Measurements from ENCODE around the gene HK1. TPM values are rescaled to one million over a fixed set of nuclear protein-coding genes. Genes with fewer than 3 reads are reported as not detected.

HK1 gene
- total RNA-seq, 2 donors from 2014 or later, result 73.3 to 83.3 TPM

DNA sequence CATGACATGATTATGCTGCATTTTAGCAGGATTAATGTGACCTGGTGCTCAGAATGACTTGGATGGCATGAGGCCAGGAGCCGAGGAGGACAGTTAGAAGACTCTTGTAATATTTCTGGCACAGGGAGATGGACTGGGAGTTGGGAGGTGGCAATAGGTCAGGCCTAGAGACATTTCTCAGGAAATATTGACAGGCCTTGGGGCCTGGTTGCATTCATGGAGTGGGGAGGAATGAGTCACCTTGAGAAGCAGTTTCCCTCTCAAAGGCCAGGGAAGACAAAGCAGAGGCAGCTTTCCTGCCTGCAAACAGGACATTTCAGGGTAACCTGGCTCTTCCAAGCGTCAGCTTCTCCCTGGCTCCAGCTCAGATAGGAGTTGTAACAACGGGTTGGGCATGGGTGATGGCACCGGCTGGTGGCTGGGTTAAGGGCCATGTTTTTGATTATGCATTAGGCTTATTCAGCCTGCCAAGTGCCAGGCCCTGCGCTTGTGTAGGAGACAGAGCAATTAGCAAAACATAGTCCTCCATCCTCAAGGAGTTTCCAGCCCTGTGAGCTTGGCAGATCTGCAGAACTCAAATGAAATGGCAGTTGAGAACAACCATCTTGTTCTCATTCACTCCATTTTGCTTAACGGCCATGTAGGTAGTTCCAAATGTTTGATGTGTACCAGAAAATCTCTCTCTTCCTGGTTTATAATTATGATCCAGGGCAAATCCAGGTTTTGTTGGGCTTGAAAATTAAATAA lies 38.2 kb downstream of the HK1 start:
- Histone ChIP-seq H3K9ac (ENCODE audit: low read depth in 2 of 2, low read length in 2 of 2) (no peak overlapping the region), H3K9me3 (no peaks in the 10 kb centered on the region), H3K4me3 (no peak overlapping the region), H3K4me1 (peaks cover 12% of the 10 kb centered on the region), H3K27me3 (no peaks in the 10 kb centered on the region), H3K36me3 (no peaks in the 10 kb centered on the region), H3K27ac (peak overlapping the region; percentile 96)
- DNase-seq, result no peak
- TF ChIP-seq, protein P1, sequence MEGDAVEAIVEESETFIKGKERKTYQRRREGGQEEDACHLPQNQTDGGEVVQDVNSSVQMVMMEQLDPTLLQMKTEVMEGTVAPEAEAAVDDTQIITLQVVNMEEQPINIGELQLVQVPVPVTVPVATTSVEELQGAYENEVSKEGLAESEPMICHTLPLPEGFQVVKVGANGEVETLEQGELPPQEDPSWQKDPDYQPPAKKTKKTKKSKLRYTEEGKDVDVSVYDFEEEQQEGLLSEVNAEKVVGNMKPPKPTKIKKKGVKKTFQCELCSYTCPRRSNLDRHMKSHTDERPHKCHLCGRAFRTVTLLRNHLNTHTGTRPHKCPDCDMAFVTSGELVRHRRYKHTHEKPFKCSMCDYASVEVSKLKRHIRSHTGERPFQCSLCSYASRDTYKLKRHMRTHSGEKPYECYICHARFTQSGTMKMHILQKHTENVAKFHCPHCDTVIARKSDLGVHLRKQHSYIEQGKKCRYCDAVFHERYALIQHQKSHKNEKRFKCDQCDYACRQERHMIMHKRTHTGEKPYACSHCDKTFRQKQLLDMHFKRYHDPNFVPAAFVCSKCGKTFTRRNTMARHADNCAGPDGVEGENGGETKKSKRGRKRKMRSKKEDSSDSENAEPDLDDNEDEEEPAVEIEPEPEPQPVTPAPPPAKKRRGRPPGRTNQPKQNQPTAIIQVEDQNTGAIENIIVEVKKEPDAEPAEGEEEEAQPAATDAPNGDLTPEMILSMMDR (IDR thresholded peaks at IDR 0.05), result no peak
- intact Hi-C loops (cut with DNase I), result loop anchor here (10.0 kb wide), 2 partner anchors 68 to 82 kb away; no protein-coding TSS in a partner anchor

DNA sequence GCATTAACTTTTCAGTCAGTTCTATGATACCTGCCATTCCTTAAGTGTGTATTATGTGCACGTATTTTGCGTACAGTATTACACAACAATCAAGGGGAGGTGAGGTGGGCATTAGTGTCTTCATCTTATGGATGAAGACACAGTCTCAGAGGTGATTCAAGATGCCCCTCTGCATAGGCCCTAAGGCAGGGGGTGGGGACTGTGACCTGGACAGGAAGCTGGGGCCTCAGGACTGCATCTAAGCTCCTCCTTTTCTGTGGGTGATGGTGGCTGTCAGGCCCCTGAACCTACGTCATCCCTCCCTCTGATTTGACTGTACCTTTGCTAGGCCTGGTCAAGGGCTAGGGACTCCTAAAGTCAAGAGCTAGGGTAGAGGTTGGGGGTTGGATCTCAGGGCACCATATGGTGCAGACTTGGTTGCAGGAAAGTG lies 38.9 kb downstream of the HK1 start:
- TF ChIP-seq, protein P1 (IDR thresholded peaks at IDR 0.05), result no peak
- DNase-seq, result peak; percentile 35
- peaks cover 12% of the 10 kb centered on the region for H3K4me1 ChIP-seq
- H3K9me3 ChIP-seq, result no peaks in the 10 kb centered on the region
- intact Hi-C loops (cut with DNase I), result loop anchor here (10.0 kb wide), 2 partner anchors 68 to 82 kb away; no protein-coding TSS in a partner anchor
- H3K36me3 ChIP-seq, result no peaks in the 10 kb centered on the region
- peak overlapping the region; percentile 96 for H3K27ac ChIP-seq
- H3K9ac ChIP-seq (ENCODE audit: low read depth in 2 of 2, low read length in 2 of 2), result peak overlapping the region in 1 of 2 donors; percentile 89
- H3K4me3 ChIP-seq, result no peak overlapping the region
- no peaks in the 10 kb centered on the region for H3K27me3 ChIP-seq

DNA sequence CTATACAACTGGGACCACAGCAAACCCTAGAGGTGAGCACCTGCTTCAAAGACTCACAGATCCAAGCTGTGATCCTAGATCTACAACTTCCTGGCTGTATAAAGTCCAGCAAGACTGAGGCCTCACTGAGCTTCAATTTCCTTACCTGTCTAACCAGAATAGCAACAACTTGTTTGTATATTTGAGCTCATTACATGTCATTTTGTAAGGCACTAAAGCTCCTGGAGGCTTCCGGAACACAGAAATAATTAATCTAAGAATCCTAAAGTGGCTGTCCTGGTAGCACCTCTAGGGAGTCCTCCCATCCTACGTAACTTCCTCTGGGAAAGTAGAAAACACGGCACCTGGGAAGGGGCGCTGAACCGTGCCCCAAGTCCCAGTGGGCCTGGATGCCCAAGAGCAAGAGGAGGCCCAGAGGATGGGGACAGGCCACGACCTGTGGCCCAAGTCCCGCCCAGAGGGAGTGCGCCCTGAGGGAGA lies 39.4 kb downstream of the HK1 start:
- TF ChIP-seq, protein P1 (IDR thresholded peaks at IDR 0.05), result no peak
- H3K36me3 ChIP-seq, result no peaks in the 10 kb centered on the region
- DNase-seq, result peak; percentile 36
- H3K9ac ChIP-seq (ENCODE audit: low read depth in 2 of 2, low read length in 2 of 2), result peak overlapping the region; percentile 89
- peak overlapping the region; percentile 86 for H3K4me3 ChIP-seq
- H3K27ac ChIP-seq, result peak overlapping the region; percentile 96
- peaks cover 12% of the 10 kb centered on the region for H3K4me1 ChIP-seq
- no peaks in the 10 kb centered on the region for H3K27me3 ChIP-seq
- intact Hi-C loops (cut with DNase I), result loop anchor here (10.0 kb wide), 2 partner anchors 67 to 83 kb away; no protein-coding TSS in a partner anchor
- no peaks in the 10 kb centered on the region for H3K9me3 ChIP-seq

DNA sequence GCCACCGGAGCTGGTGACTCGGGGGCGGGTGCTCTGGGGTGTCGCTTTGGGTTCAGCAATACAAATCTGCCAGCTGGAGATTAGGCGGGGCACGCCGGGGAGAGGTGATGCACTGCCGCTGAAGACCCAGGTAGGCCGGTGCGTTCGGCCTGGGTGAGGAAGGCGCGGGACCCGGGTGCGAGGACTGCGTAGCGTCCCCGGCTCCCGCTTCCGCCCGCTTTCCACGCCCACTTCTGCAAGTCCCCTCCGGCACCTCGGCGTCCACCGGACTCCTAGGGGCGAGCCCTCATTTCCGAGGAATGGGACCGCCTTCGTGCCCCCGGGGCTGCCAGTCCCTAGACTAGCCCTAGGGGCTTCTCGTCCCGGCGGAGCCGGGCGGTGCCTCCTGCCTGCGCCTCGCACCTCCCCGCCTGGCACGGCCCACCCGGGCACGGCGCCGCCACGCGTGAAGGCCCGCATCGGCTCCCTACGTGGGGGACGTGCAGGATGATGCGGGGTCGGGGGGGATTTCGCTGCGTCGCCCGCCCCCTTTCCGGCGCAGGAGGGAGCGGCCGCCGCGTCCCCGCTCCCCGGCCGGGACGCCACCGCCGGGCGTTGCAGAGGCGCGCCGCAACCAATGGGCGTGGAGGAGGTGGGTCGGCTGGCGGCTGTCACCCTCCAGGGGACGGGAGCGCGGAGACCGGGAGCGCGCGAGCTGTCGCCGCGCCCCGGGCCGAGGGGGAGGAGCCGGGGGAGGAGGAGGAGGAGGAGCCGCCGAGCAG lies 40.0 kb downstream of the HK1 start:
- Histone ChIP-seq H3K4me1 (peaks cover 12% of the 10 kb centered on the region), H3K27ac (peak overlapping the region; percentile 96), H3K4me3 (peak overlapping the region; percentile 86), H3K9me3 (no peaks in the 10 kb centered on the region), H3K9ac (ENCODE audit: low read depth in 2 of 2, low read length in 2 of 2) (peak overlapping the region; percentile 89 to 94), H3K27me3 (no peaks in the 10 kb centered on the region), H3K36me3 (no peaks in the 10 kb centered on the region)
- DNase-seq, result peak; percentile 93
- intact Hi-C loops (cut with DNase I), result loop anchor here (10.0 kb wide), 2 partner anchors 67 to 83 kb away; no protein-coding TSS in a partner anchor
- TF ChIP-seq, protein P1 (IDR thresholded peaks at IDR 0.05), result no peak
